A549 (cell line): ENCODE data around the gene SETBP1. TPM values are rescaled to one million over a fixed set of nuclear protein-coding genes. Genes with fewer than 3 reads are reported as not detected.

Experiments used
- ATAC-seq, 2 experiments: fragments of 200-7000 bp in 1 of 2; fragments of >200 bp in 1 of 2; cut with Nextera tagmentation in 1 of 2; cut with Tn5 transposase in 1 of 2; 3 replicates each; pipeline versions ENCODE4 v1.8.0 to v1.9.1; 2018 to 2020; ENCODE audit warnings: mild to moderate bottlenecking in 1 of 2, moderate library complexity in 1 of 2
- CTCF ChIA-PET: fragments of 300-600 bp; sonication (Branson Sonifier 250); formaldehyde crosslinking; extraction: SDS; loops from one replicate; lab custom pipeline; 2021; ENCODE audit warnings: antibody characterized with exemption, inconsistent platforms; lab: Yijun Ruan, JAX
- POLR2A ChIA-PET: fragments of 350-600 bp; formaldehyde crosslinking; extraction: SDS; loops from one replicate; lab custom pipeline; 2021; ENCODE audit warnings: antibody characterized with exemption, inconsistent platforms; lab: Yijun Ruan, JAX
- DNase-seq, 2 experiments: peaks; one replicate each; pipeline versions ENCODE4 v3.0.0 to v3.0.0-alpha.2; 2011 to 2016; ENCODE audit warnings: low read depth in 1 of 2, low spot score in 1 of 2
- FAIRE-seq: peaks from 2 replicates; lab custom pipeline; 2011; peaks lifted over from hg19 to GRCh38; lab: Jason Lieb, UNC
- H3K27ac ChIP-seq, 2 experiments: fragments of >200 bp; sonication (Bioruptor Twin); formaldehyde crosslinking; 3 replicates each; pipeline ENCODE4 v1.5.1; 2016 to 2017
- H3K4me1 ChIP-seq: fragments of >200 bp; sonication (Bioruptor Twin); formaldehyde crosslinking; 3 replicates; pipeline ENCODE4 v1.6.1; 2016
- H3K4me2 ChIP-seq: fragments of >200 bp; sonication (Bioruptor Twin); formaldehyde crosslinking; 3 replicates; pipeline ENCODE4 v1.6.1; 2016
- H3K4me3 ChIP-seq: fragments of >200 bp; sonication (Bioruptor Twin); formaldehyde crosslinking; 3 replicates; pipeline ENCODE4 v1.5.1; 2016
- H3K9me3 ChIP-seq: fragments of >200 bp; sonication (Bioruptor Twin); formaldehyde crosslinking; 3 replicates; pipeline ENCODE4 v1.6.1; 2016
- BHLHE40 ChIP-seq: IDR thresholded peaks from 2 replicates; pipeline ENCODE4 v1.6.1; 2012; ENCODE audit warnings: low read depth, low read length, inconsistent platforms
- CBX8 ChIP-seq: fragments of 200-600 bp; sonication (generic); IDR thresholded peaks from 2 replicates; pipeline ENCODE4 v1.6.1; 2016
- EHMT2 ChIP-seq: fragments of 200-600 bp; sonication (generic); IDR thresholded peaks from 2 replicates; pipeline ENCODE4 v1.6.1; 2016; ENCODE audit warnings: antibody characterized with exemption, low read depth, mild to moderate bottlenecking, moderate library complexity
- EP300 ChIP-seq, 2 experiments: fragments of >200 bp; sonication (Bioruptor Twin); formaldehyde crosslinking; IDR thresholded peaks; 2 replicates in 1 of 2; 3 replicates in 1 of 2; pipeline ENCODE4 v1.6.1; 2016 to 2017
- ESRRA ChIP-seq: fragments of 150-350 bp; IDR thresholded peaks from 2 replicates; pipeline ENCODE4 v1.6.1; 2014; ENCODE audit warnings: mild to moderate bottlenecking, low read length, borderline replicate concordance
- FOSB ChIP-seq: fragments of 250-450 bp; sonication (Bioruptor Pico); IDR thresholded peaks from 2 replicates; pipeline ENCODE4 v1.5.0; 2020; ENCODE audit warnings: mild to moderate bottlenecking, moderate library complexity
- FOSL2 ChIP-seq, 2 experiments: fragments of 450-650 bp in 1 of 2; fragments of >200 bp in 1 of 2; sonication (Bioruptor Twin) in 1 of 2; formaldehyde crosslinking; IDR thresholded peaks; 2 replicates each; pipeline versions ENCODE4 v1.5.0 to v1.6.1; 2016 to 2020; ENCODE audit warnings: mild to moderate bottlenecking in 1 of 2, moderate library complexity in 1 of 2
- FOXS1 ChIP-seq: fragments of 250-450 bp; sonication (Bioruptor Pico); IDR thresholded peaks from 2 replicates; pipeline ENCODE4 v1.5.0; 2020; ENCODE audit warnings: mild to moderate bottlenecking, moderate library complexity
- GATA3 ChIP-seq: IDR thresholded peaks from 2 replicates; pipeline ENCODE4 v1.6.1; 2012; ENCODE audit warnings: borderline replicate concordance
- HDAC2 ChIP-seq: fragments of 200-600 bp; sonication (generic); IDR thresholded peaks from 2 replicates; pipeline ENCODE4 v1.6.1; 2016
- HEYL ChIP-seq: fragments of 250-450 bp; sonication (Bioruptor Pico); IDR thresholded peaks from 2 replicates; pipeline ENCODE4 v1.8.0; 2021; ENCODE audit warnings: mild to moderate bottlenecking, moderate library complexity
- HOXA7 ChIP-seq: fragments of 250-450 bp; sonication (Bioruptor Pico); IDR thresholded peaks from 2 replicates; pipeline ENCODE4 v1.5.0; 2020; ENCODE audit warnings: mild to moderate bottlenecking, moderate library complexity
- JUN ChIP-seq, 2 experiments: fragments of >200 bp; sonication (Bioruptor Twin); formaldehyde crosslinking; IDR thresholded peaks; 2 replicates in 1 of 2; 3 replicates in 1 of 2; pipeline ENCODE4 v1.6.1; 2016 to 2017
- JUNB ChIP-seq: fragments of >200 bp; sonication (Bioruptor Twin); formaldehyde crosslinking; IDR thresholded peaks from 2 replicates; pipeline ENCODE4 v1.6.1; 2016
- KDM1A ChIP-seq: fragments of 200-600 bp; sonication (generic); IDR thresholded peaks from 2 replicates; pipeline ENCODE4 v1.6.1; 2016; ENCODE audit warnings: low read depth, mild to moderate bottlenecking
- MAZ ChIP-seq: fragments of 150-350 bp; IDR thresholded peaks from 2 replicates; pipeline ENCODE4 v1.6.1; 2014; ENCODE audit warnings: antibody characterized with exemption, low read depth, low read length, borderline replicate concordance
- SMC3 ChIP-seq: fragments of >200 bp; sonication (Bioruptor Twin); formaldehyde crosslinking; IDR thresholded peaks from 3 replicates; pipeline ENCODE4 v1.6.1; 2018; ENCODE audit warnings: inconsistent platforms
- SREBF2 ChIP-seq: fragments of 450-650 bp; IDR thresholded peaks from 2 replicates; pipeline ENCODE4 v1.6.1; 2014; ENCODE audit warnings: mild to moderate bottlenecking, moderate library complexity
- ZNF302 ChIP-seq: fragments of 250-450 bp; sonication (Bioruptor Pico); IDR thresholded peaks from 2 replicates; pipeline ENCODE4 v1.9.0; 2021; ENCODE audit warnings: inconsistent platforms, mild to moderate bottlenecking, moderate library complexity
- ZSCAN20 ChIP-seq: fragments of 250-450 bp; sonication (Bioruptor Pico); IDR thresholded peaks from 2 replicates; pipeline ENCODE4 v1.8.0; 2022; ENCODE audit warnings: mild to moderate bottlenecking, moderate library complexity
- WGBS: methylation state at CpG from one replicate; pipeline ENCODE4 v1.1.6; 2017; ENCODE audit errors: missing lambda C conversion rate; 5-methylcytosine and 5-hydroxymethylcytosine counted together
- polyA plus RNA-seq, 4 experiments: library from polyadenylated mRNA; depleted of rRNA in 3 of 4; stranded (reverse); fragments of >200 nt; fragmentation: RNase III in 1 of 4; extraction: RNeasy Plus Mini Kit Qiagen cat#74134 plus additional on column Dnase treatment in 1 of 4; gene quantifications; 2 replicates in 3 of 4; 3 replicates in 1 of 4; pipeline ENCODE4 v1.2.3, GENCODE V29; 2011 to 2017
- TF ChIP-seq, protein P1 (sequence below): IDR thresholded peaks from 2 replicates; pipeline ENCODE4 v1.6.1; 2012
- TF ChIP-seq, protein P2 (sequence below): IDR thresholded peaks from 2 replicates; pipeline ENCODE4 v1.6.1; 2012; ENCODE audit warnings: low read depth, borderline replicate concordance
- TF ChIP-seq, protein P3 (sequence below): fragments of 200-600 bp; sonication (generic); IDR thresholded peaks from 2 replicates; pipeline ENCODE4 v1.6.1; 2016; ENCODE audit warnings: antibody characterized with exemption, mild to moderate bottlenecking, moderate library complexity
- TF ChIP-seq, protein P4 (sequence below): fragments of >200 bp; sonication (Bioruptor Twin); formaldehyde crosslinking; IDR thresholded peaks from 3 replicates; pipeline ENCODE4 v1.6.1; 2016
- TF ChIP-seq, protein P5 (sequence below): fragments of >200 bp; sonication (Bioruptor Twin); formaldehyde crosslinking; IDR thresholded peaks from 3 replicates; pipeline ENCODE4 v1.5.1; 2016

The SETBP1 gene
- polyA plus RNA-seq, 2 of the 4 experiments (the other 2 are of a cell fraction): 0.50 to 1.9 TPM

DNA sequence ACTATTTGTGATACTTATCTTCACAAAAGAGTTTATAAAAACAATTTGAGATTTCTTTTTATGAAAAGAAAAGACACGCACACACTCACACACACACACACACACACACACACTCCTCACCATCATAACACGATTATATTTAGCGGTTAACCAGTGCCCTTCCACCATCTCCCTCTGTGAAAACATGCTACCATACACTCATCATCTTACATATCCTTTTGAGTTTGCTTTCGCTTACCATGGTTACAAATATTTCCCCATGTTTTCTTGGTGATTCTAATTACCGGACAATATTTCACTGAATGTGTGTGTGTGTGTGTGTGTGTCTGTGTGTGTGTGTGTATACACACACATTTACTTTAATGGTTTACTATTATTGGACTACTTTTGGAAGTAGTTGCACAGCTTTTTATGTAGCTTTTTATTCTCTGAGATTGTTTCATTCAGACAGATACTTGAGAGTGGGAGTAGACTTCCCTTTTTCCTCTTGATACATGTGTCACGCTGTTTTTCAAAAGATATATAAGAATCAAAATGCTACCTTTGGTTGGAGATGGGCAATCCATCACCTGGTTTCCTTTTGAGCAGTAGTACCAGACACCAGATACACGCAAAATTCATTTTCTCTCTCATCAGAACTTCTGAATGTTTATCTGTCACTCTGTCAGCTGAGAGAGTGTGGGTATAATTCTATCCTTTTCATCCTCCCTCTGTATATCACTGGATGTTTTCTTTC, 138.1 kb downstream of the SETBP1 start:
- FAIRE-seq: no peak
- POLR2A ChIA-PET: no interaction called here
- CTCF ChIA-PET: no interaction called here
- Histone ChIP-seq H3K4me2 (no peak overlapping the region), H3K4me3 (no peak overlapping the region), H3K9me3 (no peaks in the 10 kb centered on the region), H3K27ac (no peak overlapping the region), H3K4me1 (peaks cover 35% of the 10 kb centered on the region)
- TF ChIP-seq, protein P1, sequence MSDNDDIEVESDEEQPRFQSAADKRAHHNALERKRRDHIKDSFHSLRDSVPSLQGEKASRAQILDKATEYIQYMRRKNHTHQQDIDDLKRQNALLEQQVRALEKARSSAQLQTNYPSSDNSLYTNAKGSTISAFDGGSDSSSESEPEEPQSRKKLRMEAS: no peak
- TF ChIP-seq ESRRA: no peak
- TF ChIP-seq EHMT2: no peak
- TF ChIP-seq GATA3: no peak
- TF ChIP-seq FOXS1 (CRISPR knock-in tag): no peak
- no peak for TF ChIP-seq SMC3
- no peak for TF ChIP-seq JUNB
- TF ChIP-seq EP300 (IDR thresholded peaks at IDR 0.05): no peak
- TF ChIP-seq ZNF302 (CRISPR knock-in tag): no peak
- no peak for TF ChIP-seq SREBF2
- TF ChIP-seq FOSL2 (IDR thresholded peaks at IDR 0.05): no peak
- no peak for TF ChIP-seq FOSL2 (CRISPR knock-in tag; IDR thresholded peaks at IDR 0.05)
- no peak for TF ChIP-seq MAZ
- no peak for TF ChIP-seq HOXA7 (CRISPR knock-in tag)
- TF ChIP-seq ZSCAN20 (CRISPR knock-in tag): no peak
- DNase-seq: no peak
- no peak for ATAC-seq
- WGBS: 86% methylated on average over 7 of the region's 7 CpGs

DNA sequence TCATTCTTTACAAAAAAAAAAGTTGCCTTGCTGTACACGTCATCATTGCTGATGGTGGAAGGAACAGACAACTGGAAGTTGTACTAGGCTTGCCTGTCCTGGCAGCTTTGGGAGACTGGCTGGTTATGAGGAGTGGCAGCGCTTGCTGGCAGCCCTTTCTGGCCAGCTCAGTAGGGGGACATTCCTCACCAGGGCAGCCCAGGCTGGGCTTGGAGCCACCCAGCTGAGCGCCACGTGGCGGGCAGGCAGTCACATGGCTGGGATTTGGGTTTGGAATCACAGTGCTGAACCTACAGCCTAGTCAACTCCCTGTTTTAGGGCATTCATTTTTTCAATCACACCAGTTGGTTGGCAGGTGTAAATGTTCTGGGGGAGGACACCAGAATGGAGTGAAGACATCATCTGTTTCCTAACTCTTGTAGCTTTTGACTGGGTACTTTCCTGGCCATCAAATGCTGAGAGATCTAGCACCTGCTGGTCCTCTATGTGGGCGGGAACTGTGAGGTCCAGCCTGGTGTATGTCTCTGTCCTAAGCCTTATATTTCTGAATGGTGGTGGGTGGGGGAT, 139.3 kb downstream of the SETBP1 start:
- no peak overlapping the region for H3K4me2 ChIP-seq
- ChIA-PET CTCF (no interaction called here), POLR2A (no interaction called here)
- ATAC-seq (no peak), FAIRE-seq (no peak), DNase-seq (no peak)
- peaks cover 47% of the 10 kb centered on the region for H3K4me1 ChIP-seq
- H3K9me3 ChIP-seq: no peaks in the 10 kb centered on the region
- no peak for TF ChIP-seq KDM1A
- no peak overlapping the region for H3K27ac ChIP-seq
- 83% methylated on average over 6 of the region's 6 CpGs for WGBS
- no peak overlapping the region for H3K4me3 ChIP-seq

DNA sequence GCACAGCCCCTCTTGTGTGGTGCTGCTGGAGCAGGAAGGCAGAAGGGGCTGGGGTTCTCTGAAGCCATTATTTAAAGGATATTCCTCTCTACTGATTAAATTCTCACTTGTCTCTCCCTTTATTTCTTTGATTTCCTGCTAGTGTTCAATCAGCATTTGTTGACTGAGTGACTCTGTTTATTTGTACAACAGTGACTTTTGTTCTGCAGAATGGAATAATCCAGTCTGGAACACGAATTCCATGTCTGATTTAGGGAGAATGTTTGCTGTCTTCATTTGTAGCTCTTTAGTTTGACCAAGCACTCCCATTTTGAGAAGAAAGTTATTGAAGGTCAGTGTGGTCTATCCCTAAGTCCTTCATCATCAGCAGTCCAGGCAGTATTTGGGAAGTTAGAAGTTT, 141.2 kb downstream of the SETBP1 start:
- peak in 1 of 2 experiments; percentile 60; a peak in 3 of 6 replicates for ATAC-seq
- CTCF ChIA-PET: no interaction called here
- no peak for FAIRE-seq
- H3K4me1 ChIP-seq: peaks cover 62% of the 10 kb centered on the region
- no peaks in the 10 kb centered on the region for H3K9me3 ChIP-seq
- WGBS: 7% methylated on average over 1 of the region's 1 CpG
- POLR2A ChIA-PET: no interaction called here
- H3K4me3 ChIP-seq: no peak overlapping the region
- peak overlapping the region; percentile 62 for H3K4me2 ChIP-seq
- H3K27ac ChIP-seq: peak overlapping the region; percentile 57 to 58; a peak in 4 of 6 replicates
- peak in 1 of 2 experiments; percentile 48 for DNase-seq
- TF ChIP-seq, protein P2, sequence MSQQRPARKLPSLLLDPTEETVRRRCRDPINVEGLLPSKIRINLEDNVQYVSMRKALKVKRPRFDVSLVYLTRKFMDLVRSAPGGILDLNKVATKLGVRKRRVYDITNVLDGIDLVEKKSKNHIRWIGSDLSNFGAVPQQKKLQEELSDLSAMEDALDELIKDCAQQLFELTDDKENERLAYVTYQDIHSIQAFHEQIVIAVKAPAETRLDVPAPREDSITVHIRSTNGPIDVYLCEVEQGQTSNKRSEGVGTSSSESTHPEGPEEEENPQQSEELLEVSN: no peak
- TF ChIP-seq FOSB: no peak
- TF ChIP-seq HDAC2: no peak
- TF ChIP-seq BHLHE40: no peak
- no peak for TF ChIP-seq ZNF302 (CRISPR knock-in tag)
- no peak for TF ChIP-seq JUNB
- TF ChIP-seq, protein P1: no peak
- no peak for TF ChIP-seq JUN (IDR thresholded peaks at IDR 0.05)
- TF ChIP-seq CBX8: no peak
- TF ChIP-seq, protein P3, sequence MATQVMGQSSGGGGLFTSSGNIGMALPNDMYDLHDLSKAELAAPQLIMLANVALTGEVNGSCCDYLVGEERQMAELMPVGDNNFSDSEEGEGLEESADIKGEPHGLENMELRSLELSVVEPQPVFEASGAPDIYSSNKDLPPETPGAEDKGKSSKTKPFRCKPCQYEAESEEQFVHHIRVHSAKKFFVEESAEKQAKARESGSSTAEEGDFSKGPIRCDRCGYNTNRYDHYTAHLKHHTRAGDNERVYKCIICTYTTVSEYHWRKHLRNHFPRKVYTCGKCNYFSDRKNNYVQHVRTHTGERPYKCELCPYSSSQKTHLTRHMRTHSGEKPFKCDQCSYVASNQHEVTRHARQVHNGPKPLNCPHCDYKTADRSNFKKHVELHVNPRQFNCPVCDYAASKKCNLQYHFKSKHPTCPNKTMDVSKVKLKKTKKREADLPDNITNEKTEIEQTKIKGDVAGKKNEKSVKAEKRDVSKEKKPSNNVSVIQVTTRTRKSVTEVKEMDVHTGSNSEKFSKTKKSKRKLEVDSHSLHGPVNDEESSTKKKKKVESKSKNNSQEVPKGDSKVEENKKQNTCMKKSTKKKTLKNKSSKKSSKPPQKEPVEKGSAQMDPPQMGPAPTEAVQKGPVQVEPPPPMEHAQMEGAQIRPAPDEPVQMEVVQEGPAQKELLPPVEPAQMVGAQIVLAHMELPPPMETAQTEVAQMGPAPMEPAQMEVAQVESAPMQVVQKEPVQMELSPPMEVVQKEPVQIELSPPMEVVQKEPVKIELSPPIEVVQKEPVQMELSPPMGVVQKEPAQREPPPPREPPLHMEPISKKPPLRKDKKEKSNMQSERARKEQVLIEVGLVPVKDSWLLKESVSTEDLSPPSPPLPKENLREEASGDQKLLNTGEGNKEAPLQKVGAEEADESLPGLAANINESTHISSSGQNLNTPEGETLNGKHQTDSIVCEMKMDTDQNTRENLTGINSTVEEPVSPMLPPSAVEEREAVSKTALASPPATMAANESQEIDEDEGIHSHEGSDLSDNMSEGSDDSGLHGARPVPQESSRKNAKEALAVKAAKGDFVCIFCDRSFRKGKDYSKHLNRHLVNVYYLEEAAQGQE: no peak
- TF ChIP-seq HEYL: no peak
- TF ChIP-seq, protein P4, sequence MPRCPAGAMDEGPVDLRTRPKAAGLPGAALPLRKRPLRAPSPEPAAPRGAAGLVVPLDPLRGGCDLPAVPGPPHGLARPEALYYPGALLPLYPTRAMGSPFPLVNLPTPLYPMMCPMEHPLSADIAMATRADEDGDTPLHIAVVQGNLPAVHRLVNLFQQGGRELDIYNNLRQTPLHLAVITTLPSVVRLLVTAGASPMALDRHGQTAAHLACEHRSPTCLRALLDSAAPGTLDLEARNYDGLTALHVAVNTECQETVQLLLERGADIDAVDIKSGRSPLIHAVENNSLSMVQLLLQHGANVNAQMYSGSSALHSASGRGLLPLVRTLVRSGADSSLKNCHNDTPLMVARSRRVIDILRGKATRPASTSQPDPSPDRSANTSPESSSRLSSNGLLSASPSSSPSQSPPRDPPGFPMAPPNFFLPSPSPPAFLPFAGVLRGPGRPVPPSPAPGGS: no peak
- TF ChIP-seq, protein P5, sequence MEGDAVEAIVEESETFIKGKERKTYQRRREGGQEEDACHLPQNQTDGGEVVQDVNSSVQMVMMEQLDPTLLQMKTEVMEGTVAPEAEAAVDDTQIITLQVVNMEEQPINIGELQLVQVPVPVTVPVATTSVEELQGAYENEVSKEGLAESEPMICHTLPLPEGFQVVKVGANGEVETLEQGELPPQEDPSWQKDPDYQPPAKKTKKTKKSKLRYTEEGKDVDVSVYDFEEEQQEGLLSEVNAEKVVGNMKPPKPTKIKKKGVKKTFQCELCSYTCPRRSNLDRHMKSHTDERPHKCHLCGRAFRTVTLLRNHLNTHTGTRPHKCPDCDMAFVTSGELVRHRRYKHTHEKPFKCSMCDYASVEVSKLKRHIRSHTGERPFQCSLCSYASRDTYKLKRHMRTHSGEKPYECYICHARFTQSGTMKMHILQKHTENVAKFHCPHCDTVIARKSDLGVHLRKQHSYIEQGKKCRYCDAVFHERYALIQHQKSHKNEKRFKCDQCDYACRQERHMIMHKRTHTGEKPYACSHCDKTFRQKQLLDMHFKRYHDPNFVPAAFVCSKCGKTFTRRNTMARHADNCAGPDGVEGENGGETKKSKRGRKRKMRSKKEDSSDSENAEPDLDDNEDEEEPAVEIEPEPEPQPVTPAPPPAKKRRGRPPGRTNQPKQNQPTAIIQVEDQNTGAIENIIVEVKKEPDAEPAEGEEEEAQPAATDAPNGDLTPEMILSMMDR: no peak
- TF ChIP-seq EP300 (IDR thresholded peaks at IDR 0.05): no peak
- TF ChIP-seq SREBF2: no peak
